Measurements from ENCODE around the gene TRAPPC1. TPM values are rescaled to one million over a fixed set of nuclear protein-coding genes. Genes with fewer than 3 reads are reported as not detected.

The TRAPPC1 gene
- total and polyA plus RNA-seq, 2 of the 4 experiments (the other 2 are of a cell fraction) = 50.4 to 303 TPM

GRCh38 chr17:7972131-7972785 lies 40.5 kb upstream of the TRAPPC1 start:
- H2BK15ac ChIP-seq (ENCODE audit: low read depth, low read length) = no peak overlapping the region
- no peak overlapping the region for H3K14ac ChIP-seq (replicated peaks; ENCODE audit: low read depth, low read length)
- POLR2A ChIA-PET (ENCODE audit: unreplicated experiment) = interaction anchor here (0.6 kb wide), 2 partner anchors 15 to 238 kb away, joined by 3 read pairs; partner anchors contain the start of gene AURKB
- TF ChIP-seq, protein P1, sequence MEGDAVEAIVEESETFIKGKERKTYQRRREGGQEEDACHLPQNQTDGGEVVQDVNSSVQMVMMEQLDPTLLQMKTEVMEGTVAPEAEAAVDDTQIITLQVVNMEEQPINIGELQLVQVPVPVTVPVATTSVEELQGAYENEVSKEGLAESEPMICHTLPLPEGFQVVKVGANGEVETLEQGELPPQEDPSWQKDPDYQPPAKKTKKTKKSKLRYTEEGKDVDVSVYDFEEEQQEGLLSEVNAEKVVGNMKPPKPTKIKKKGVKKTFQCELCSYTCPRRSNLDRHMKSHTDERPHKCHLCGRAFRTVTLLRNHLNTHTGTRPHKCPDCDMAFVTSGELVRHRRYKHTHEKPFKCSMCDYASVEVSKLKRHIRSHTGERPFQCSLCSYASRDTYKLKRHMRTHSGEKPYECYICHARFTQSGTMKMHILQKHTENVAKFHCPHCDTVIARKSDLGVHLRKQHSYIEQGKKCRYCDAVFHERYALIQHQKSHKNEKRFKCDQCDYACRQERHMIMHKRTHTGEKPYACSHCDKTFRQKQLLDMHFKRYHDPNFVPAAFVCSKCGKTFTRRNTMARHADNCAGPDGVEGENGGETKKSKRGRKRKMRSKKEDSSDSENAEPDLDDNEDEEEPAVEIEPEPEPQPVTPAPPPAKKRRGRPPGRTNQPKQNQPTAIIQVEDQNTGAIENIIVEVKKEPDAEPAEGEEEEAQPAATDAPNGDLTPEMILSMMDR (conservative IDR thresholded peaks at IDR 0.05; ENCODE audit: low read depth, low read length) = peak; percentile 42
- TF ChIP-seq NFE2L2 (IDR thresholded peaks at IDR 0.05; ENCODE audit: low read depth, low read length) = no peak
- no peak overlapping the region for H4K91ac ChIP-seq (ENCODE audit: insufficient read depth, low read depth, low read length)
- H3K4me1 ChIP-seq (ENCODE audit: control insufficient read depth, insufficient read depth, low read length) = no peaks in the 10 kb centered on the region
- no peak overlapping the region for H3K23ac ChIP-seq (ENCODE audit: low read depth, low read length)
- no peak overlapping the region for H3K9ac ChIP-seq (ENCODE audit: low read depth, low read length)
- no peak overlapping the region for H2BK20ac ChIP-seq (ENCODE audit: low read depth, low read length)
- H4K20me1 ChIP-seq (ENCODE audit: insufficient read depth, low read length) = no peaks in the 10 kb centered on the region
- H3K79me1 ChIP-seq (ENCODE audit: low read depth in 1 of 2, low read length in 2 of 2) = no peaks in the 10 kb centered on the region
- H4K5ac ChIP-seq (ENCODE audit: low read depth, low read length) = no peak overlapping the region
- peaks cover 9% of the 10 kb centered on the region; the same call in 1 of the 2 replicates for H3K9me3 ChIP-seq (ENCODE audit: control insufficient read depth, insufficient read depth, low read length)
- H3K56ac ChIP-seq (ENCODE audit: extremely low read depth, insufficient read depth, low read length) = no peak overlapping the region
- no peak overlapping the region for H2BK5ac ChIP-seq (ENCODE audit: low read depth, low read length, poor library complexity, severe bottlenecking)
- no peak overlapping the region for H3K4me2 ChIP-seq (ENCODE audit: low read depth, low read length)
- no TSS peak for BruUV-seq (replicated peaks)
- DNase-seq = no peak
- no peak overlapping the region for H3K4me3 ChIP-seq (ENCODE audit: insufficient read depth, low read depth, low read length)
- no CpG with 5 or more reads among the region's 8 CpGs for WGBS, 2 experiments (ENCODE audit: extremely low coverage in 2 of 2, insufficient read length in 1 of 2)
- in situ Hi-C loops (cut with MboI; ENCODE audit: low sequenced_read_pairs) = no loop called here
- no peak overlapping the region for H3K4ac ChIP-seq (ENCODE audit: low read depth, low read length)
- no peak overlapping the region for H3K27ac ChIP-seq (ENCODE audit: insufficient read depth, low read length)
- H4K8ac ChIP-seq (ENCODE audit: low read depth in 2 of 2, low read length in 2 of 2) = no peak overlapping the region
- dilution Hi-C loops (cut with HindIII; ENCODE audit: low sequenced_read_pairs, unreplicated experiment) = no loop called here
- H3K27me3 ChIP-seq (ENCODE audit: control insufficient read depth, insufficient read depth, low read length) = peaks cover 17% of the 10 kb centered on the region
- ATAC-seq (ENCODE audit: low read depth) = peak; percentile 32; the same call in 1 of the 2 replicates
- H2AK9ac ChIP-seq (replicated peaks; ENCODE audit: low read depth, low read length, poor library complexity) = no peak overlapping the region
- H3K18ac ChIP-seq (ENCODE audit: low read depth, low read length) = no peak overlapping the region
- no peak overlapping the region for H2BK120ac ChIP-seq (ENCODE audit: low read depth, low read length)
- H3K9me1 ChIP-seq (ENCODE audit: insufficient read depth, low read length) = no peaks in the 10 kb centered on the region
- H3K36me3 ChIP-seq (ENCODE audit: control insufficient read depth, insufficient read depth, low read length) = no peaks in the 10 kb centered on the region
- intact Hi-C loops (cut with micrococcal nuclease) = no loop called here
- H2AFZ ChIP-seq (replicated peaks; ENCODE audit: low read length, poor library complexity) = no peak overlapping the region
- H2AK5ac ChIP-seq (ENCODE audit: low read depth, low read length) = no peak overlapping the region
- CTCF ChIA-PET = interaction anchor here (0.6 kb wide), 1 partner anchor 15 kb away, joined by 5 read pairs; no protein-coding TSS in a partner anchor

Data from IMR-90 (cell line).